ENCODE measurements around the gene GNPTAB.

DNA sequence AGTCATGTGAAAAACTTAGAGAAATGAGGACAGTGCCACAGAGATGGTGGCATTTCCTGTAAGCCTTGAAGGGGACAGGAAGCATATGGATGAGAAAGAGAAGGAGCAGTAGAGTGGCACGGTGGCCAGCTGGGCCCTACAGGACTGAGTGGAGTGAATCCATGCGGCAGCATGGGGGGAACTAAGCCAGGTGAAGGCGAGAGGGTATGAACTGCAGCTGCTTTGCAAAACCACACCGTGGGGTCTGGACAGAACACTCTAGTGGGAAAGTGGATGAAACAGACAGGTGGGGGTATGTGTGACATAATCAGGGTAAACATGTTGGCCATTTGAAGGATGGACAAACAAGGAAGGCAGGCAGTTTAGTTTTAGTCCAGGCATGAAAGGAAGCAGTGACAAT, 81.1 kb downstream of the GNPTAB start:
- TF ChIP-seq POLR2A (IDR thresholded peaks at IDR 0.05) = no peak
- no peak for TF ChIP-seq CTCF (IDR thresholded peaks at IDR 0.05)
